ENCODE measurements around the gene BMP5. TPM values are rescaled to one million over a fixed set of nuclear protein-coding genes. Genes with fewer than 3 reads are reported as not detected.

BMP5 gene
- total RNA-seq, 1 donor from 2014 or later: not detected

DNA sequence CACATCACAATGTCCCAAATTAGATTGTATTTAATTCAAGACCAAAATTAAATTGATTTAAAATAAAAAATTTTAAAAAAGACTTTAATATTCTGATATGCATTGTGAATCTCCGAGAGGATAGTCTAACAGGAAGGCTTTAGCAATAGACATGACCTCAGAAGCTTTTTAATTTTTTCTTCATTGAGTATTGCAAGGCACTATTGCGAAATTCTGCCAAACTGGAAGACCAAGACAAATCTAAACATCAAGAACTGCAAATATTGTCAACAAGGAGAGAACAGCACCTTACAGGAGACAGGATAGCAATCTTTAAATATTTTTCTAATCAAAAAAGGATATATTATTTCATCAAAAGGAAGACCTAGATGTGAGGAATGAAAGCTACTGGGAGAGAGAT is 56.9 kb downstream of the BMP5 start:
- Mint-ChIP-seq H3K27ac (no peak overlapping the region), H3K36me3 (ENCODE audit: low read depth) (no peaks in the 10 kb centered on the region), H3K27me3 (no peaks in the 10 kb centered on the region), H3K4me3 (no peak overlapping the region), H3K4me1 (no peaks in the 10 kb centered on the region), H3K9me3 (no peaks in the 10 kb centered on the region)
- intact Hi-C loops (cut with micrococcal nuclease): no loop called here
- no peak for DNase-seq

DNA sequence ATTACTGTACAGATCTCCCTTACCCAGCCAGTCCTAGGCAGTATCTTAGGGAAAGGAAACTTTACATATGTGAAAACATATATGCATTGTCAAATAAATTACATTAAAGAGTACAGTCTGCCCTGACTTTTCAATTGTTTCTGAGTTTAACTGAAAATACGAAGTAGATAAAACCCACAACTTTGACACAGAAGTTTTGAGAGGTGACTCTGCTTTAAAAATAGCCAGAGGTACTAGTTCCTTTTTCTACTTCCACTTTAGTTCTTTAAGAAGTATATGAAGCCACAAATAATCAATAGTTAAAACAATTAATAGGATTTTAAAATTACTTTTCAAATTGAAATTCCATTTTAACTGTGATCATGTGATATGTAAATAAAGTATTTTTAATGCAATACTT is 62.9 kb downstream of the BMP5 start:
- Mint-ChIP-seq H3K27ac (no peak overlapping the region), H3K27me3 (no peaks in the 10 kb centered on the region), H3K4me3 (no peak overlapping the region), H3K9me3 (peaks cover 6% of the 10 kb centered on the region), H3K36me3 (ENCODE audit: low read depth) (no peaks in the 10 kb centered on the region), H3K4me1 (no peaks in the 10 kb centered on the region)
- DNase-seq: no peak
- intact Hi-C loops (cut with micrococcal nuclease): no loop called here

DNA sequence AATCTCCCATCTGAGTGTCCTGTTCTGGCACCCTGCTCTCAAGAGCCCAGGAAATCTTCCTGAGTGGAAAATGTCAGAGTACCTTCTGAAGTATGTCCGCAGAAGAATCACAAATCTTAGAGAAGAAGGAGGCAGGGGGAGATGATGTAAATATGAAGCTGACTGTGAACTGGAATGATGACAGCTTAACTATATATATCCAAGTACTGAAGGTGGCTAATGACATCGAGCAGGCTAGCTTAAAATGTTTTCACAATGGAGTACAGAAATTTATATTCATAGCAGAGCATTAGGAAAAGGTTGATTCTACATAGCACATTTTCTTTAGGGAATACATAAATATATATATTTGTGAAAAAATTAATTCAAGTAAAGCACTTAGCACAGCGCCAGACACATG is 64.3 kb downstream of the BMP5 start:
- Mint-ChIP-seq H3K9me3 (peaks cover 7% of the 10 kb centered on the region), H3K36me3 (ENCODE audit: low read depth) (no peaks in the 10 kb centered on the region), H3K27me3 (no peaks in the 10 kb centered on the region), H3K4me1 (no peaks in the 10 kb centered on the region), H3K4me3 (no peak overlapping the region), H3K27ac (no peak overlapping the region)
- intact Hi-C loops (cut with micrococcal nuclease): no loop called here
- DNase-seq: no peak

DNA sequence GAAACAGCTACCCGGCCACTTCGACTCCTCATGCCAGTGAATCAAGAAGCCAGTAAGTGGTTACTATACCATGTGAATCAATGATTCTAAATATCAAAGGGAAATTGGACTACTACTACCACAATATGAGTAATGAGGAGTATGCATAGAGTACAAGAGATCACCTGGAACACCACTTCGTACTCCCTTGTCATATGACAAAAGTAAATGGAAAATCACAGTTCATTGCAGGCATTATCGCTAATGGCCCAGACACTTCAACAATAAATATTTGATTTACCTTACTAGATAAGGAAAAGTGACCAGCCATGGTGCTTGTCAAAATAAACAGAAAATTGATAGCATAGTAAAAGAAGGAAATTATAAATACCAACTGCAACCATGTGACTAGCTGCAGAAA is 73.1 kb downstream of the BMP5 start:
- H3K4me1 Mint-ChIP-seq: no peaks in the 10 kb centered on the region
- peaks cover 3% of the 10 kb centered on the region for H3K9me3 Mint-ChIP-seq
- DNase-seq: no peak

DNA sequence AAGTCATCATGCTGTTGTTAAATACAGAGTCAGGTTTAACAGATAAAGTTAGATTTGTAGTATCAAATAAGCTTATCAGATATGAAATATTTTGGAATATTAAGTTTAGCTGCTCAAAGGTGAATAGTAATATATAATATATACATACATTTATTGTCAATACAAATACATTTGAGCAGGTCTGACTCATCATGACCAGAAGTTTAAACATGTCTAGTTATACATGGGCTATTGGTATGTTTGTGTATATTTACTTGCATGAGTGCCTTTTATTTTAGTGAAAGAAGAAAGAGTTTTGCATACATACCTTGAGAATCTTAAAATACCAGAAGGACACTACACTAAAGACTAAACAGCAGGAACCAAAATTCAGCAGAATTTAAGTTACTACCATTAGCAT is 76.8 kb downstream of the BMP5 start:
- no peaks in the 10 kb centered on the region for H3K36me3 Mint-ChIP-seq (ENCODE audit: low read depth)
- H3K4me3 Mint-ChIP-seq: no peak overlapping the region

More for the DNA sequence above, 73.1 kb downstream of the BMP5 start:
- H3K27ac Mint-ChIP-seq: no peak overlapping the region
- no peak overlapping the region for H3K4me3 Mint-ChIP-seq
- H3K27me3 Mint-ChIP-seq: no peaks in the 10 kb centered on the region
- H3K36me3 Mint-ChIP-seq (ENCODE audit: low read depth): no peaks in the 10 kb centered on the region
- intact Hi-C loops (cut with micrococcal nuclease): no loop called here

DNA sequence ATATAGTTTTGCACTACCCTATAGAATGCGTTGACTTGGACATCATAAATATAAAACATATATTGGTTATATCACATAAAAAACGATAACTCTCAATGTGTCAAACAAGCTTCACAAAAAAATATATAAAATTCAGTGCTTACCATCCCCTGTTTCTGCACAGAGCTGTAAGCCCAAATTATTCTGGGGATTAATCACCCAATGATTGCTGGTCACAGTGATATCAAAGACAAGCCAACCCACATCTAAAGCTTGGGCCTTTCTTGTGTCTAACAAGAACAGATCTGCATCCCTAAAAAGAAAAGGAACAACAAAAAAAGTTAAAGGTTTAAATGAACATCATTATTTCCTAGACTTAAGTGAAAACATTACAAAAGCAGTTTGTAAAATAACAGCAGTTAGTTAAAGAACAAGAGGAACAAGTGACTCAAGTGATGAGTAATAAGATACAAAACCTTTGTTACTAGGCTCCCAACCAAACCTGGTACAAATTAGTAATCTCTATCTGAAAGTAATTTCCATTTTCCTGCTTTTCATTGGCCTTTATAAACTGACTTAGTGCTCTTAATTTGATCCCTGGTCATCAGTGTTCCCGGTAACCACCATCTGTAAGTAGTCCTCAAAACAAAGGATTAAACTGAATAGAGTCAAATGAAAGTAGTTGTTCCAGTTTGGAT is 81.1 kb downstream of the BMP5 start:
- Mint-ChIP-seq H3K27me3 (no peaks in the 10 kb centered on the region), H3K4me1 (no peaks in the 10 kb centered on the region), H3K4me3 (no peak overlapping the region), H3K27ac (no peak overlapping the region), H3K36me3 (ENCODE audit: low read depth) (no peaks in the 10 kb centered on the region), H3K9me3 (peaks cover 3% of the 10 kb centered on the region)
- intact Hi-C loops (cut with micrococcal nuclease): no loop called here
- DNase-seq: no peak

More for the DNA sequence above, 76.8 kb downstream of the BMP5 start:
- H3K27ac Mint-ChIP-seq: no peak overlapping the region
- peaks cover 3% of the 10 kb centered on the region for H3K9me3 Mint-ChIP-seq
- no peak for DNase-seq
- H3K27me3 Mint-ChIP-seq: no peaks in the 10 kb centered on the region
- intact Hi-C loops (cut with micrococcal nuclease): no loop called here
- no peaks in the 10 kb centered on the region for H3K4me1 Mint-ChIP-seq

DNA sequence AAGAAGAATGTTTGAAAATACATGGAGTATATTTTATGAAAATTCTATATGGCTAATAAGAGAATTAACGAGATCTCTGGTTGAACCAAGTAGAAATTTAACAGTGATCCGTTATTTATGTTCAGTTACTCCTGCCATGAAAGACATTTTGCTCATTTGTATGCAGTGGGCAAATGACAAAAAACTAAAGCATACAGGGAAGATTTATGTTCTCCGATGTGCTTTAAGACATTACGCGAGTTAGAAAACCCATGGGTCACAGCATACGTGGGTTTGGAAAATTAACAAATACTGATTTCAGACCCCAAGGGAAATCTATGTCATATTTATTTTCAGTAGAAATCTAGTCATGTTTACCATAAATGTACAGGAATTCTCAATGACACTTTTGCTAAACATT is 90.1 kb downstream of the BMP5 start:
- H3K4me3 Mint-ChIP-seq: no peak overlapping the region
- intact Hi-C loops (cut with micrococcal nuclease): no loop called here
- H3K4me1 Mint-ChIP-seq: no peaks in the 10 kb centered on the region
- H3K27me3 Mint-ChIP-seq: no peaks in the 10 kb centered on the region
- H3K27ac Mint-ChIP-seq: no peak overlapping the region
- no peaks in the 10 kb centered on the region for H3K9me3 Mint-ChIP-seq
- DNase-seq: no peak
- no peaks in the 10 kb centered on the region for H3K36me3 Mint-ChIP-seq (ENCODE audit: low read depth)

DNA sequence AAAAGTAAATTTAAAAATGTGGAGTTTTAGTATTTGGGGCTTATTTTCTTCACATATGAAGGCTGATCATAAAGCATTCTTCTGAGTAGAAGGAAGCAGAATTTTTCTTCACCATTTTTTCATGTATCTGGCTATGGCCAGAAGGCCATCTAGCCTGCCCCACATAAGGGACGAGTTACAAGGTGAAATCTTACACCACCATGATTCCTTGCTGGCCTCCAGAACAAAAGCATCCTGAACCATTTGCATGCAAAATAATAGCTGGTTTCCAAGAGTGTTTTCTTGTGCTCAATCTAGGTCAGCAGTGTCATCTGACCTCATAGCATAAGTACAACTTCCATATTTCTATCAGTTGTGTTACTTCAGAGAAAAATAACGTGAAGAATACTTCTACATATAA is 93.1 kb downstream of the BMP5 start:
- no peaks in the 10 kb centered on the region for H3K4me1 Mint-ChIP-seq
- no peaks in the 10 kb centered on the region for H3K27me3 Mint-ChIP-seq
- no peaks in the 10 kb centered on the region for H3K9me3 Mint-ChIP-seq
- no peak for DNase-seq
- no peak overlapping the region for H3K4me3 Mint-ChIP-seq
- H3K36me3 Mint-ChIP-seq (ENCODE audit: low read depth): no peaks in the 10 kb centered on the region
- no peak overlapping the region for H3K27ac Mint-ChIP-seq
- intact Hi-C loops (cut with micrococcal nuclease): no loop called here

DNA sequence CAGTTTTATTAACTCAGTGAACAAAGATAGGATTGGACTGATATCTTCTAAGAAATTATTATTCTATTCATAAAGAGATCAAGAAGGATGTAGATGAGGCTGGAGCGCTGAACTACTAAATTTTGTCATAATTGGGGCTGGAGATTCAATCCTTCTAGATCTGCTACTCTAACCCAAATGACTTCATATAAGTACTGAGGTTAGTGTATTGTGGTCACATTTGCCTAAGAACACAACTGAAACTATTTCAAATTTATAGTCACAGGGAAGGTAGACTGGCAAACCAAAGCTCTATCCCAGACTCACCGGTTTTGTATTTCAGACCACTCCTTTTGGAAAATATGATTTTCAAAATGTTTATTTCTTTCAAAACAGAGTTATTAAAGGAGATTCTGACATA is 96.7 kb downstream of the BMP5 start:
- no peaks in the 10 kb centered on the region for H3K9me3 Mint-ChIP-seq
- no peak overlapping the region for H3K27ac Mint-ChIP-seq
- no peaks in the 10 kb centered on the region for H3K27me3 Mint-ChIP-seq
- intact Hi-C loops (cut with micrococcal nuclease): loop anchor here (2.0 kb wide), 1 partner anchor 26 kb away; no protein-coding TSS in a partner anchor
- H3K4me3 Mint-ChIP-seq: no peak overlapping the region
- H3K36me3 Mint-ChIP-seq (ENCODE audit: low read depth): no peaks in the 10 kb centered on the region
- DNase-seq: no peak
- no peaks in the 10 kb centered on the region for H3K4me1 Mint-ChIP-seq

DNA sequence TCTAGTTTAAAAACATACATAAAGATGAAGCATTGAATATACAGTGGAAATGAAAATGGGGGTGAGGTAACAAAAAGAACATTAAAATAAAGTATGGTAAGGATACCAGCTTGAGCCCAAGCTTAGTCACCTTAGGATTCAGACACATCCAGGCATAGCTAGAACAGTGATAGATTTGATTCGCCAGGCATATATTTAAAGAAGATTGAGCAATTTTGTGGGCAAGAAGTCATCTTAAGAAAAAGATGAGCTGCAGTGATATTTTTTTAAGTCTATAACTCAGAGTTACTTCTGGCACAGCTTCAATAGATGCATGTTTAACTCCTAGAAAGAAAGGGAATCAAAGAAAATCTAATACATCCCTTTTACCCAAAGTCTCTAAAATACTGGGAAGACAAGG is 97.9 kb downstream of the BMP5 start:
- intact Hi-C loops (cut with micrococcal nuclease): no loop called here
- Mint-ChIP-seq H3K9me3 (no peaks in the 10 kb centered on the region), H3K27me3 (no peaks in the 10 kb centered on the region), H3K36me3 (ENCODE audit: low read depth) (no peaks in the 10 kb centered on the region), H3K4me3 (no peak overlapping the region), H3K27ac (no peak overlapping the region), H3K4me1 (no peaks in the 10 kb centered on the region)
- DNase-seq: no peak

DNA sequence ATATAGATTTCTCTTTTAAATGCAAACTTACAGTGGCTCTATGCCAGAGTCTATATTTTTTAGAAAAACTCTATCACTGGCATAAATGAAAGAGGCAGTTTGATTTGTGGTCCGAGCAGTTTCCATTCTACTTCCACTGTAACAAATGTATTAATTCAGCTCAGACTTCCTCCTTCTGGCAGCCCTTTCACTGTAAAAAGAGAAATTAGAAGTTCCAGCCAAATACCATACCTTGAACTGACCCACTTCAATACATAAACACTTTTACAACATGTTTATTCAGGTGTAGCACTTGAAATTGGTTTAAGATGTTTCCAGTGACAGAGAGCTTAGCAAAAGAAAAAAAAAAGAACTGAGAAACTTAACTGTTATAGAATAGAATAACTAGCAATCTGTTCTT is 99.3 kb downstream of the BMP5 start:
- H3K4me3 Mint-ChIP-seq: no peak overlapping the region
- intact Hi-C loops (cut with micrococcal nuclease): no loop called here
- H3K4me1 Mint-ChIP-seq: no peaks in the 10 kb centered on the region
- no peak overlapping the region for H3K27ac Mint-ChIP-seq
- no peaks in the 10 kb centered on the region for H3K9me3 Mint-ChIP-seq
- H3K36me3 Mint-ChIP-seq (ENCODE audit: low read depth): no peaks in the 10 kb centered on the region
- H3K27me3 Mint-ChIP-seq: no peaks in the 10 kb centered on the region
- DNase-seq: no peak

DNA sequence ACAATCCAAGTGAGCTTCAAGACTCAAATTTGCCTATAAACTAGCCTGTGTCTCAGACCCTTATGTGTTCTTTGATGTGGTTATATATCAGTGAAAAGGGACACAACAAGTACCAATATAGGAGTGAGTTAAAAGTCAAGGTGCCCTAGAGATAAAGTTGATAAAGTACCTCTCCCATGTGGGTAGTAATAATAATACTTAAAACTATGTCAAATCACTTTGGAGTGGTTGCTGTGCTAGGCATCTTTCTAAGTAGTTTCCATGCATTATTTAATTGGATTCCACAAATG is 100.4 kb downstream of the BMP5 start:
- no peaks in the 10 kb centered on the region for H3K36me3 Mint-ChIP-seq (ENCODE audit: low read depth)
- no peaks in the 10 kb centered on the region for H3K9me3 Mint-ChIP-seq
- H3K27ac Mint-ChIP-seq: no peak overlapping the region
- no peak overlapping the region for H3K4me3 Mint-ChIP-seq
- intact Hi-C loops (cut with micrococcal nuclease): no loop called here
- no peaks in the 10 kb centered on the region for H3K27me3 Mint-ChIP-seq
- no peak for DNase-seq
- no peaks in the 10 kb centered on the region for H3K4me1 Mint-ChIP-seq

DNA sequence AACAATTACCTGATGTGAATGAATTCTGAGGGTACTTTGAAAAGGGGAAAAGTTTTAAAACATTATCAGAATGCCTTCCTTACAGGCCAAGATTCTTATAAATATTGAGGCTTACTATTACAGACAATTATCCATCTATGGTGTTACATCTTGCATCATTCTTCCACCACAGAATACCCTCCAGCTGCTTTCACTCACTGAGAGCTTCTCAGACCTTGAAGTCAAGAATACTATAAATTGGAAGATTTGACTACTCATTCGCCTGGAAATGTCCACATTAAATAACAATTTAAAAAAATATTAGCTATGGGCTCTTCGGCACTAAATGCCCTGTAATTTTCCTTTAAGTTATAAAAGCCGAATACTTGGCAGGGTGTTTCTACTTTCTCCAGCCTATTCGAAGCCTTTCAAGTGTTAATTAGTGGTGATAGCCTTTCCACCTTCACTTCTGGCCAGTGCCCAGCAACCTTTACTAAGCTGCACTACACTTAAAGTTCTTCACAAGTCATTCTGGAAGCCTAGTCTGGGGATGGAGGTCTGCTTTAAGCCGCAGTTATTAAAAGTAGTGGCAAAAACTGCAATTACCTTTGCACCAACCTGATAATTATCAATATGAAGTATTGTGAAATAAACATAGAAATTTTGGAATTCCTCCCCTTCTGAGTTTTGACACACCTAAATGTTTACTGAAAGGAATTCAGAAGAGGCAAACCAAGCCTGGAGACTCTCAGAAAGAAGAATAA is 100.9 kb downstream of the BMP5 start:
- H3K9me3 Mint-ChIP-seq: no peaks in the 10 kb centered on the region
- H3K36me3 Mint-ChIP-seq (ENCODE audit: low read depth): no peaks in the 10 kb centered on the region
- no peaks in the 10 kb centered on the region for H3K27me3 Mint-ChIP-seq
- intact Hi-C loops (cut with micrococcal nuclease): no loop called here
- H3K27ac Mint-ChIP-seq: no peak overlapping the region
- DNase-seq: no peak
- H3K4me1 Mint-ChIP-seq: no peaks in the 10 kb centered on the region
- no peak overlapping the region for H3K4me3 Mint-ChIP-seq

DNA sequence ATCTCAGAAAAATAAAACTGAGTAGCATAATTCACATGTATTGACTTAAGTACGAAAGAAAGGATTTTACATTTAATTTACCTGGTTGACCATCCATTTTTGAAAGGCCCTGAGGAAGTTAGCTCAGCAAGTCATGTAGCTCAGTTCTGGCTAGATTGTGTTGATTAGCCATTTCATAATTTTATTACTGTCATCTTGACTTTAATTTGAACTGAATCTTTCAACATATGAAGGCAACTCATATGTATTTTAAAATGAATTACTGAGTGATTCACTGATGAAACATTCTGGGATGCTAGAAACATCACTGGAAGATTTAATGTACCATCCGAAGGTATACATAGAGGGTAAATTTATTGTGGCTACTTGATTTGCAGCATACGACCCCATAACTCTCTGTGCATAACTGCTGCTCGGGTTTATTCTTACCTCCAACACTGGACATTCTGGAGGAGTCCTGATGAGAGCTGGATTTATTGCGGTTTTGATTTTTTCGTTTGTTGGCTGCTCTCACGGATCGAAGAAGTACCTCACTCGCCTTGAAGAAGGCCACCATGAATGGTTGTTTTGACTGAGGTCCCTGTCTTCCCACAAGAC is 101.7 kb downstream of the BMP5 start:
- intact Hi-C loops (cut with micrococcal nuclease): no loop called here
- H3K36me3 Mint-ChIP-seq (ENCODE audit: low read depth): no peaks in the 10 kb centered on the region

More for the DNA sequence above, 101.7 kb downstream of the BMP5 start:
- H3K27ac Mint-ChIP-seq: no peak overlapping the region
- H3K4me1 Mint-ChIP-seq: no peaks in the 10 kb centered on the region
- H3K4me3 Mint-ChIP-seq: no peak overlapping the region
- no peak for DNase-seq
- no peaks in the 10 kb centered on the region for H3K27me3 Mint-ChIP-seq
- no peaks in the 10 kb centered on the region for H3K9me3 Mint-ChIP-seq
